Caco-2 (cell line): ENCODE results near the gene OR6N1. TPM values are rescaled to one million over a fixed set of nuclear protein-coding genes. Genes with fewer than 3 reads are reported as not detected.

Experiments used
- BruUV-seq: library from RNA; stranded (reverse); fragments of 400-500 nt; replicated peaks from 2 replicates; lab custom pipeline; 2021; lab: Mats Ljungman, UMichigan
- CTCF ChIA-PET: fragments of 300-600 bp; sonication (Branson Sonifier 250); formaldehyde crosslinking; loops from one replicate; lab custom pipeline; 2022; ENCODE audit warnings: antibody characterized with exemption; lab: Charles Lee
- POLR2A ChIA-PET: fragments of 300-600 bp; sonication (Branson Sonifier 250); formaldehyde crosslinking; loops from one replicate; lab custom pipeline; 2022; ENCODE audit warnings: antibody characterized with exemption; lab: Charles Lee
- DNase-seq, 2 experiments: peaks; one replicate each; pipeline versions ENCODE4 v3.0.0 to v3.0.0-alpha.2; 2020 to 2022
- H3K27me3 ChIP-seq: replicated peaks from 2 replicates; pipeline ENCODE4 v1.6.0; 2011; ENCODE audit warnings: low read length; ENCODE audit not compliant: control insufficient read depth, insufficient read depth
- H3K36me3 ChIP-seq: 2 replicates; pipeline ENCODE4 v1.5.1; 2011; ENCODE audit warnings: low read length; ENCODE audit not compliant: control insufficient read depth, insufficient read depth
- H3K4me1 ChIP-seq: fragments of 250-450 bp; sonication (Bioruptor Pico); 2 replicates; pipeline ENCODE4 v1.5.1; 2020; ENCODE audit warnings: mild to moderate bottlenecking
- H3K4me3 ChIP-seq: 2 replicates; pipeline ENCODE4 v1.5.1; 2011; ENCODE audit warnings: low read depth, mild to moderate bottlenecking, control low read depth, low read length
- H3K9me3 ChIP-seq: fragments of 250-450 bp; sonication (Bioruptor Pico); 2 replicates; pipeline ENCODE4 v1.5.1; 2020; ENCODE audit warnings: mild to moderate bottlenecking, moderate library complexity
- H3K27ac Mint-ChIP-seq: one replicate; pipeline ENCODE4 v1.8.0; 2022; ENCODE audit warnings: mixed read lengths; ENCODE audit not compliant: unreplicated experiment
- H3K27me3 Mint-ChIP-seq: one replicate; pipeline ENCODE4 v1.8.0; 2022; ENCODE audit warnings: mixed read lengths; ENCODE audit not compliant: insufficient read depth, unreplicated experiment
- H3K36me3 Mint-ChIP-seq: one replicate; pipeline ENCODE4 v1.8.0; 2022; ENCODE audit warnings: mild to moderate bottlenecking, mixed read lengths; ENCODE audit not compliant: insufficient read depth, unreplicated experiment
- H3K4me1 Mint-ChIP-seq: one replicate; pipeline ENCODE4 v1.8.0; 2022; ENCODE audit warnings: low read depth, mixed read lengths; ENCODE audit not compliant: unreplicated experiment
- H3K4me3 Mint-ChIP-seq: one replicate; pipeline ENCODE4 v1.8.0; 2022; ENCODE audit warnings: mild to moderate bottlenecking, moderate library complexity, mixed read lengths; ENCODE audit not compliant: unreplicated experiment
- H3K9me3 Mint-ChIP-seq: one replicate; pipeline ENCODE4 v1.8.0; 2022; ENCODE audit warnings: mixed read lengths; ENCODE audit not compliant: unreplicated experiment
- intact Hi-C: fragments of 100-400 bp; cut with micrococcal nuclease; formaldehyde crosslinking; loops from one replicate; pipeline ENCODE4 v1.10.0; 2022; ENCODE audit not compliant: unreplicated experiment
- total RNA-seq: library from RNA; stranded (reverse); gene quantifications from 2 replicates; pipeline ENCODE4 v1.2.3, GENCODE V29; 2022
- TF ChIP-seq, protein P1 (sequence below), 2 experiments: fragments of 200-600 bp in 1 of 2; IDR thresholded peaks; 1 replicate in 1 of 2; 2 replicates in 1 of 2; pipeline versions ENCODE4 v1.5.1 to v1.8.0; 2011 to 2022; ENCODE audit warnings: antibody characterized with exemption in 1 of 2, control low read depth in 1 of 2, inconsistent platforms in 1 of 2, low read depth in 1 of 2, low read length in 1 of 2, mild to moderate bottlenecking in 1 of 2, moderate library complexity in 1 of 2; ENCODE audit not compliant: insufficient read depth in 1 of 2, severe bottlenecking in 1 of 2, unreplicated experiment in 1 of 2

The OR6N1 gene
- total RNA-seq, 1 experiment from 2014 or later, result not detected

DNA sequence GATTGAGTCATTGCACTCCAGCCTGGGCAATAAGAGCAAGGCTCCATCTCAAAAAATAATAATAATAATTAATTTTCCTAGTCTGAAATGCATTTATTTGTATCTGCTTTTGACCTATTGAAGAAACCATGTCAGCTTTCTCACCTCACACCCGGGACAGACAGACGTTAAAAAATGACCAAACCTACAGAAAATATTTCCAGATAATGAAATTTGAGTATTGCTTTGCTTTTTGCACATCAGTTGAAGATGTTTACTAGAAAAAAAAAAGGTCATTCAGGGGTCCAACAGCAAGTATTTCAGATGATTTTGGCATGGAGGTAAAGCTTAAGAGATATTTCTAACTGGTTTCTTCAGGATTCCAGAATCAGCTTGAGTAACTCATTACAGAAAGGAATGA lies 17.6 kb downstream of the OR6N1 start, which contains the start of gene OR6K6:
Gene OR6K6 (plus strand): TSS at position 301 of the 400 bp plus-strand sequence. CDS start 168 bp downstream, outside the sequence.
- intact Hi-C loops, result no loop called here
- Histone ChIP-seq H3K9me3 (no peaks in the 10 kb centered on the region), H3K36me3 (no peaks in the 10 kb centered on the region), H3K4me1 (peaks cover 3% of the 10 kb centered on the region; the same call in 1 of the 2 replicates), H3K27me3 (no peaks in the 10 kb centered on the region), H3K4me3 (no peak within 1 kb of the TSS)
- Mint-ChIP-seq H3K9me3 (peaks cover 8% of the 10 kb centered on the region), H3K4me3 (no peak within 1 kb of the TSS), H3K27me3 (peaks cover 3% of the 10 kb centered on the region), H3K27ac (no peak within 1 kb of the TSS), H3K4me1 (no peaks in the 10 kb centered on the region), H3K36me3 (no peaks in the 10 kb centered on the region)
- ChIA-PET POLR2A (no interaction called here), CTCF (no interaction called here)
- no TSS peak for BruUV-seq
- TF ChIP-seq, protein P1, sequence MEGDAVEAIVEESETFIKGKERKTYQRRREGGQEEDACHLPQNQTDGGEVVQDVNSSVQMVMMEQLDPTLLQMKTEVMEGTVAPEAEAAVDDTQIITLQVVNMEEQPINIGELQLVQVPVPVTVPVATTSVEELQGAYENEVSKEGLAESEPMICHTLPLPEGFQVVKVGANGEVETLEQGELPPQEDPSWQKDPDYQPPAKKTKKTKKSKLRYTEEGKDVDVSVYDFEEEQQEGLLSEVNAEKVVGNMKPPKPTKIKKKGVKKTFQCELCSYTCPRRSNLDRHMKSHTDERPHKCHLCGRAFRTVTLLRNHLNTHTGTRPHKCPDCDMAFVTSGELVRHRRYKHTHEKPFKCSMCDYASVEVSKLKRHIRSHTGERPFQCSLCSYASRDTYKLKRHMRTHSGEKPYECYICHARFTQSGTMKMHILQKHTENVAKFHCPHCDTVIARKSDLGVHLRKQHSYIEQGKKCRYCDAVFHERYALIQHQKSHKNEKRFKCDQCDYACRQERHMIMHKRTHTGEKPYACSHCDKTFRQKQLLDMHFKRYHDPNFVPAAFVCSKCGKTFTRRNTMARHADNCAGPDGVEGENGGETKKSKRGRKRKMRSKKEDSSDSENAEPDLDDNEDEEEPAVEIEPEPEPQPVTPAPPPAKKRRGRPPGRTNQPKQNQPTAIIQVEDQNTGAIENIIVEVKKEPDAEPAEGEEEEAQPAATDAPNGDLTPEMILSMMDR (IDR thresholded peaks at IDR 0.05; ENCODE audit: insufficient read depth in 1 of 2, low read depth in 1 of 2, low read length in 1 of 2, severe bottlenecking in 1 of 2, unreplicated experiment in 1 of 2), result no peak
- no peak for DNase-seq

DNA sequence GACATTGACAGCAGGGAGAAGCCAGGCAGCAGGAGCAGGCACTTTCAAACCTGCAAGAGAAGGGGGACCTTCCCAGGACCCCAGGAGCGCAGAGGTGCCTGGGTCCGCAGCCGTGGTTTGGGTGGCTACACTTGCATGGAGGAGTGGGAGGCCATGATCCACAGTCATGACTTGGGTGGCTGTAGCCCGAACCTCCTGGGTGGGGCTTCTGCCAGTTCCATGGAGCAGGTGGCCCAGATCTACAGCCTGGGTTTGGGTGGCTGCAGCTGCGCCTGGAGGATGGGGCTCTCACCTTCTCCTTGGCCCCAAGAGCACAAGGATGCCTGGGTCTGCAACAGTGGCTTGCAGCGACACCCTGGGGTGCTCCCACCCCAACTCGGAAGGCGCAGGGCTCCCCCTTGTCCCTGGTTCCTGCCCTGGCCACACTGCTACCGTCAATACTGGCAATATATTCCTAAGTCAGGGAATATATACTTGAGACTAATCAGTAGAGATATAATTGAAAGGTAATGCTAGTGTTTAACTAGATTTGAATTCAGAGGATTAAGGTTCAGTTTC lies 19.8 kb downstream of the OR6N1 start:
- BruUV-seq, result no TSS peak
- no peaks in the 10 kb centered on the region for H3K36me3 Mint-ChIP-seq
- Histone ChIP-seq H3K9me3 (no peaks in the 10 kb centered on the region), H3K36me3 (no peaks in the 10 kb centered on the region), H3K4me3 (no peak overlapping the region), H3K27me3 (no peaks in the 10 kb centered on the region), H3K4me1 (no peaks in the 10 kb centered on the region)
- no peaks in the 10 kb centered on the region for H3K9me3 Mint-ChIP-seq
- TF ChIP-seq, protein P1 (IDR thresholded peaks at IDR 0.05; ENCODE audit: insufficient read depth in 1 of 2, low read depth in 1 of 2, low read length in 1 of 2, severe bottlenecking in 1 of 2, unreplicated experiment in 1 of 2), result no peak
- POLR2A ChIA-PET, result no interaction called here
- peaks cover 3% of the 10 kb centered on the region for H3K27me3 Mint-ChIP-seq
- no peak overlapping the region for H3K27ac Mint-ChIP-seq
- no peaks in the 10 kb centered on the region for H3K4me1 Mint-ChIP-seq
- no peak overlapping the region for H3K4me3 Mint-ChIP-seq
- CTCF ChIA-PET, result no interaction called here
- DNase-seq, result no peak
- intact Hi-C loops, result no loop called here

DNA sequence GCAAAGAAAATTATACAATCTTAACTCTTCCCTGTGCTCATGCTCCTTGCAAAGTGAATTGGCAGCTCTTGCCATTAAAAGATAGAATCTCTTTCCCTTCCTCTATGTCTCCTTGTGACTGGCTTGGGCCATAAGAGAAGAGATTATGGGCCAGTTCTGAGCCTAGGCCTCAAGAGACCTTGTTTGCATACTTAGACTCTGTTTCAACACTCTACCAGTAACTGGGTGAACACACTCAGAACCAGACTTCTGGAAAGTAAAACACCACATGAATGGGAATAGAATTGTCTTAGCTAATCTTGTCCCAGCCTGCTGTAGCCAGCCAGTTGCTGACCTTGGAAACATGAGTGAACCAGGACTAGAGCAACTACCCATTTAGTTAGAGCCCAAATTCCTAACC lies 36.1 kb downstream of the OR6N1 start:
- no peaks in the 10 kb centered on the region for H3K36me3 Mint-ChIP-seq
- intact Hi-C loops, result no loop called here
- H3K27me3 Mint-ChIP-seq, result no peaks in the 10 kb centered on the region
- H3K4me3 ChIP-seq, result no peak overlapping the region
- H3K4me1 ChIP-seq, result peaks cover 11% of the 10 kb centered on the region
- H3K36me3 ChIP-seq, result no peaks in the 10 kb centered on the region
- peaks cover 8% of the 10 kb centered on the region for H3K4me1 Mint-ChIP-seq
- H3K4me3 Mint-ChIP-seq, result no peak overlapping the region
- no peaks in the 10 kb centered on the region for H3K9me3 Mint-ChIP-seq
- CTCF ChIA-PET, result no interaction called here
- no peak overlapping the region for H3K27ac Mint-ChIP-seq
- H3K27me3 ChIP-seq, result no peaks in the 10 kb centered on the region
- H3K9me3 ChIP-seq, result no peaks in the 10 kb centered on the region; the same call in 1 of the 2 replicates
- DNase-seq, result no peak
- no TSS peak for BruUV-seq
- TF ChIP-seq, protein P1 (IDR thresholded peaks at IDR 0.05; ENCODE audit: insufficient read depth in 1 of 2, low read depth in 1 of 2, low read length in 1 of 2, severe bottlenecking in 1 of 2, unreplicated experiment in 1 of 2), result no peak
- POLR2A ChIA-PET, result no interaction called here
